Thoracic aorta endothelial cell (primary cell): ENCODE measurements around the gene LACRT. TPM values are rescaled to one million over a fixed set of nuclear protein-coding genes. Genes with fewer than 3 reads are reported as not detected.

Experiments used
- total RNA-seq: library from RNA; depleted of rRNA; stranded (reverse); fragments of >200 nt; gene quantifications from 2 replicates; pipeline ENCODE4 v1.2.3, GENCODE V29; 2012

The LACRT gene
- total RNA-seq = not detected in 2 replicates

DNA sequence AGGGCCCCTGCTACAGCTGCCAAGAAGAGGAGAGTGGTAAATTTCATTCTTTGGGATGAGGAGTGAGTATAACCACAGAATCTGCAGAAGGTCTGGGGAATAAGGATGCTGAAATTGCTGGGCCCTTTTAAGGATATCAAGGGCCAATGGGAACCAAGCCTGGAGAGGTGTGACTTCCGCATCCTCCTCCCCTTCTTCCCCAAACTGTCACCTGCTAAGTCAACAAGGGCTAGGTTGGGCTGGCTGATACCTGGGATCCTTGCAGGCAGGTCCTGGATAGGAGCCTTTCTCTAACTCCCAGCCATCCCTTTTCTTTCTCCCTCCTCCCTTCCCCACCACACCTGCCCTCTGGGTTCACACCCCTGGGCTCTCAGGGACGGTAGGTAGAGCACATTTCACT lies at the start of gene LACRT:
LACRT (minus strand) TSS at position 101 of the 400 bp plus-strand sequence; CDS start at position 47, 54 bp downstream.

GRCh38 chr12:54648265-54648664 lies 13.6 kb upstream of the LACRT start, which contains the start of gene DCD:
TSS of gene DCD (minus strand) at chr12:54648365. CDS start at chr12:54648303, 62 bp downstream.

DNA sequence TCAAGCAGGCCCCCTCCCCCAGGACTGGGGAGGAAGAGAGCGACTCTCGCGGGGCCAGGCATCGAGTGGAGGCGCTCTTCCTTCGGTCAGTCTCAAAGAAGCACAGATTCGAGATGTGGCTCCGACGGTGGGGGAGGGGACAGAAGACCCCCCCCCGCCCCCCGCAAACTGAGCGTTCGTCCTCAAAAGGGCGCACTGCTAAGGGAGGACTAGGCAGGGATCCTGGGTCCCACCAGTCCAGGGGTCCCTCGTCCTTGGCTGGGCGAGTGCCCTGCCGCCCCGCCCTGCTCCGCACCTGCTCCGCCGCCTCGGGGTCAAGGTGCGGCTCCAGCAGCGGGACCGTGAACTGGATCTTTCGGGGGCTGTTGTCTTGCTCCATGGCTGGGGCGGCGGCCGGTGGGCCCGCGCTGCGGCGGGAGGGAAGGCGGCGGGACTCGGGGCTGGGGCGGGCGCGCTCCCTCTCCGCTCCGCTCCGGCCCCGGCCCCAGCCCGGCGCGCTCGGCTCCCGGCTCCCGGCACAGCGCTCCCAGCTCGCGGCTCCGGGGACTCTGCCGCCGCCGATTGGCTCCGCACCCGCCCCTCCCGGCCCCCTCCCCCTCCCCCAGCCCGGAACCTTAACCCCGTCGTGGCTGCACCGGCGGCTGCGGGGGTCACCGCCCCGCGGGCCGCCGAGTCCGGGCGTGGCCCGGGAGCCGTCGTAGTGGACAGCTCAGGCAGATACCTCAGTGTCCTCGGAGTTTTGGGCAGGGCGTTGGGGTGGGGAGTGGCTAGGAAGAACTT lies 46.4 kb downstream of the LACRT start, which contains the start of gene PPP1R1A:
PPP1R1A (minus strand) TSS at position 550 of the 780 bp plus-strand sequence; CDS start at position 379, 171 bp downstream.

Other genes with a start within 250 kb of the LACRT start
- gene ITGA5, start 215.6 kb downstream of the LACRT start, total RNA-seq = 876 and 1,083 TPM in 2 replicates
- not detected in 2 replicates for gene GTSF1, start 161.3 kb downstream of the LACRT start, total RNA-seq
- 0.53 and 0.57 TPM in 2 replicates for gene NCKAP1L, start 137.1 kb downstream of the LACRT start, total RNA-seq
- 0.07 TPM in 1 of 2 replicates, not detected in the other for gene PDE1B, start 85.3 kb downstream of the LACRT start, total RNA-seq
- not detected in 2 replicates for gene PPP1R1A, start 46.2 kb downstream of the LACRT start, total RNA-seq
- not detected in 2 replicates for gene DCD, start 13.5 kb upstream of the LACRT start, total RNA-seq
- gene MUCL1, start 219.6 kb upstream of the LACRT start, total RNA-seq = not detected in 2 replicates